Small intestine (tissue), 7 donors: ENCODE data around the gene AFF4. TPM values are rescaled to one million over a fixed set of nuclear protein-coding genes. Genes with fewer than 3 reads are reported as not detected.

Source experiments
- DNase-seq, 2 donors: peaks; one replicate each; pipeline versions ENCODE4 v3.0.0 to v3.0.0-alpha.2; 2013
- FAIRE-seq: peaks from 2 replicates; lab custom pipeline; 2012; peaks lifted over from hg19 to GRCh38; lab: Jason Lieb, UNC
- H3K27ac ChIP-seq, 3 donors: one replicate each; pipeline ENCODE4 v1.5.1; 2013; ENCODE audit warnings: low read length in 2 of 3, mild to moderate bottlenecking in 2 of 3, control low read depth in 1 of 3, inconsistent platforms in 1 of 3, low read depth in 1 of 3, moderate library complexity in 1 of 3
- H3K27me3 ChIP-seq, 3 donors: one replicate each; pipeline ENCODE4 v1.6.1; 2013; ENCODE audit warnings: low read length in 3 of 3, inconsistent platforms in 1 of 3; ENCODE audit not compliant: control insufficient read depth in 3 of 3, insufficient read depth in 3 of 3
- H3K36me3 ChIP-seq, 3 donors: one replicate each; pipeline ENCODE4 v1.6.1; 2013; ENCODE audit warnings: low read length in 3 of 3, inconsistent platforms in 1 of 3, low read depth in 1 of 3, mild to moderate bottlenecking in 1 of 3, moderate library complexity in 1 of 3; ENCODE audit not compliant: control insufficient read depth in 3 of 3, insufficient read depth in 2 of 3
- H3K4me1 ChIP-seq, 3 donors: one replicate each; pipeline ENCODE4 v1.6.1; 2013; ENCODE audit warnings: low read length in 2 of 3, inconsistent platforms in 1 of 3, low read depth in 1 of 3, mild to moderate bottlenecking in 1 of 3, moderate library complexity in 1 of 3; ENCODE audit not compliant: control insufficient read depth in 3 of 3, insufficient read depth in 2 of 3
- H3K4me3 ChIP-seq, 3 donors: one replicate each; pipeline ENCODE4 v1.5.1; 2013; ENCODE audit warnings: low read length in 3 of 3, control low read depth in 1 of 3, inconsistent platforms in 1 of 3, low read depth in 1 of 3, mild to moderate bottlenecking in 1 of 3, moderate library complexity in 1 of 3
- H3K9me3 ChIP-seq, 2 donors: one replicate each; pipeline ENCODE4 v1.6.1; 2013; ENCODE audit warnings: low read depth in 1 of 2, low read length in 1 of 2; ENCODE audit not compliant: control insufficient read depth in 2 of 2, insufficient read depth in 1 of 2
- WGBS, 3 donors: extraction: QIAGEN DNeasy Blood & Tissue Kit; methylation state at CpG; one replicate each; pipeline ENCODE4 v1.1.7; 2013; 5-methylcytosine and 5-hydroxymethylcytosine counted together
- polyA plus RNA-seq, 4 donors: library from polyadenylated mRNA; stranded (reverse) in 3 of 4; unstranded in 1 of 4; fragments of 200-250 nt in 3 of 4; fragments of 120-200 nt in 1 of 4; gene quantifications; one replicate each; pipeline versions ENCODE4 v1.2.1 to v1.2.3, GENCODE V29; 2013
- donor health status: healthy with polysubstance abuse.
- donor health status: control.
- donor health status: control.
- donor health status: Bipolar disorder and iron deficiency.
- donor health status: healthy.

AFF4 gene
- polyA plus RNA-seq, 4 donors = 7.0 to 45.7 (median 10.2) TPM

DNA sequence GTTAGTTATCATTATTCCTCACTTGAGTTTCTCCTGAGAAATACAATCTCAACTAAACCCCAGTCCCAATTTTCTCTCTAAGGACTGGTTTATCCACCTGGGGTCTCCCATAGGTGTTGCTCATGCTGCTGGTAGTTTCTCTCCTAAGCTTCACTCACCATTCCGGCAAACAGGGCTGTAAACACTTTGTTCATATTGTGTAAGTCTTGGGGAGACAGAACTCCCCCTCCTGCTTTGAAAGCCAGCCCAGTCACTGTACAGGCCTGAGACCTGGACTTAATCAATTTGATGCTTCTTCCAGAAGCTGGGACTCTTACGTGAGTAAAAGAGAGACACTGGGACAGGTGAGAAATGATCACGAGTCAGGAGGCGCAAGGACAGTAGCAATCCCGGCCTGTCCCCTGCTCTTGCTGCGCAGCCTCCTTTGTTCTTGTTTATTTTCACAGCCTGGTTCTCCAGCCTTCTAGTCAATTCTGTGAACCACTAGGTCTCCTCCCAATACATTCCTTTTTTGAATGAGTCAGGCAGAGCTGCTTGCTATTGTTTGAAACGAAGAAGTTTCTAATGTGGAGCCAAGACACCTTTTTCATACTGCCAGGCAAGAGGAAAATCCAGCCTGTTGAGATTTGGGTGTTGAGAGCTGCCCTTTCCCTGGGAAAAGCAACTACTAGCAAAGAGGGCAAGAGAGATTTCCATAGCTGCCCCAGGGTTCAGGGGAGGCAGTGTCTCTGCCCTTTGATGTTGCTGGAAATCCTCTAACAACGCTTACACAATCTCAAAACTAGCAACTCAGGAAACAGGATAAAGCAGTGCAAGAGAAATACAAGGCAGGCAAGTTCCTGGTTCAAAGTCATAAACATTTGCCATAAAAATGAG is 123.8 kb downstream of the AFF4 start:
- no peaks in the 10 kb centered on the region for H3K9me3 ChIP-seq
- DNase-seq = peak; percentile 84 to 88
- peak overlapping the region; percentile 43 to 90 (median 86) for H3K27ac ChIP-seq
- FAIRE-seq = no peak
- 21 to 51% (median 41%) methylated on average over 8 of the region's 8 CpGs for WGBS, 3 donors
- H3K27me3 ChIP-seq = no peaks in the 10 kb centered on the region
- H3K4me3 ChIP-seq = no peak overlapping the region
- no peaks in the 10 kb centered on the region for H3K36me3 ChIP-seq
- peaks cover 6 to 53% (median 7%) of the 10 kb centered on the region in 3 donors for H3K4me1 ChIP-seq

DNA sequence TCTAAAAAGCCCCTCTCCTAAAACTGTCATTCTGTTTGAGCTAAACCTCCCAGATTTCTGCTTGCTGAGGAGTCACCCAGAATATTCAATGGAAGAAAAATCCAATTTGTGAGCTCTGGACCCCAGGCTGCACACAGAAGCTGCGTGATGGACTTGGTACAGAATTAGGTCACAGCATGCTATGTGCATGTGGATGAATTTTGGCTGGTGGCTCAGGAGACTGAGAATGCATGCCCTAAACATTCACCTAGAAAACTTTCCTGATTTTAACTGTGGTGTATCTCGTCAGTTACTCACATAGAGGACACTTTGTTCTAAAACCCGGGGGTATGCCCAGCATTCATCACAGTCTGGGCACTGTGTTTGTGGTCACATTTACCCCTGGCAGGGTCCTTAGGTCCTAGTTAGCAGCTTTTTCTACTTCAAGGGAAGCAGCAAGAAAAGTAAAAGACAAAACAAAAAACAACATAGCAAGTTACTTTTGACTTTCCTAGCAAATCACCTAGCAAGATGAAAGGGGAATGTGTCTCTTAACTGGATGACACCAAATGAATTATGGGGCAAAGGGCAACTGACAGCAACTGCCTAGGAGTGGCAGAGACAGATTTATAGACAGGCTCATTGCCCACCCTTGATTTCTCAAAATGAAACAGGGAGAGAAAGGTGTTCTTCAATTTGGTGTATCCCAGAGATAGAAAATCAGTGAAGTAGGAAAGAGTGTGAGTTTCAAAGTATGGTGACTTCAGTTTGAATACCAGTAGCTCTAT is 124.7 kb downstream of the AFF4 start:
- peak in 1 of 2 donors; percentile 45 for DNase-seq
- peaks cover 6 to 53% (median 7%) of the 10 kb centered on the region in 3 donors for H3K4me1 ChIP-seq
- WGBS, 3 donors = 30 to 65% (median 41%) methylated on average over 3 of the region's 3 CpGs

DNA sequence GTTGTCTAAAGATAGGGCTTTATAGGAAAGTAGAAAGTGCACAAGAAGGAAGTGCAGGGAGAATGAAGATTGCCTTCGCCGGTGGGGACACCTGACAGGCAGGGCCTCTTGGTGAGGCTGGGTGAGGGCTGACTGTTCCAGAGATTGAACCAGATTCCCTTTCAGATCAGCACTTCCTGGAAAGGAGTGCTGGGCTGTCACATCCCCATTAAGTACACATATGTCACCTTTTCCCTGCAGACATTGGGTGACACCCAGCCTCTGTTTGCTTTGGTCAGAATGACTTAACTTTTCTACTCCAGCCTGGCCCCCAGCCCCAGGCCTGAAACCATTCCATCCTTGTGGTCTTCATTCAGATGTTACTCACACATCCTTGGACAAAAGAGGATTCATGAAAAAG is 125.6 kb downstream of the AFF4 start:
- Histone ChIP-seq H3K27ac (peak overlapping the region in 2 of 3 donors; percentile 86 to 90), H3K27me3 (no peaks in the 10 kb centered on the region), H3K4me1 (peaks cover 6 to 53% (median 7%) of the 10 kb centered on the region in 3 donors), H3K9me3 (no peaks in the 10 kb centered on the region), H3K4me3 (no peak overlapping the region), H3K36me3 (no peaks in the 10 kb centered on the region)
- 6 to 56% (median 30%) methylated on average over 2 of the region's 2 CpGs for WGBS, 3 donors
- peak; percentile 73 to 83 for DNase-seq
- FAIRE-seq = no peak

More for the DNA sequence above, 124.7 kb downstream of the AFF4 start:
- Histone ChIP-seq H3K36me3 (no peaks in the 10 kb centered on the region), H3K4me3 (no peak overlapping the region), H3K27me3 (no peaks in the 10 kb centered on the region), H3K9me3 (no peaks in the 10 kb centered on the region), H3K27ac (peak overlapping the region in 2 of 3 donors; percentile 86 to 90)
- FAIRE-seq = no peak

DNA sequence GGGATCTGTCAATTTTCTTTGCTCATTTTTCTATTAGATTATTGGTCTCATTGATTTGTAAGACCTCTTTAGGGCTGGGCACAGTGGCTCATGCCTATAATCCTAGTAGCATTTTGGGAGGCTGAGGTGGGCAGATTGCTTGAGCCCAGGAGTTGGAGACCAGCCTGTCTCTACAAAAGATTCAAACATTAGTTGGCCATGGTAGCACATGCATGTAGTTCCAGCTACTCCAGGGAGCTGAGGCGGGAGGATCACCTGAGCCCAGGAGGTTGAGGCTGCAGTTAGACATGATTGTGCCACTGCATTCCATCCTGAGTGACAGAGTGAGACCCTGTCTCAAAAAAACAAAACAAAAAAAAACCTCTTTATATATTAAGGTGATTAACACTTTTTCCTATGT is 126.6 kb downstream of the AFF4 start:
- DNase-seq (no peak), FAIRE-seq (no peak)
- WGBS, 3 donors = 89 to 100% (median 93%) methylated on average over 1 of the region's 1 CpG
- no peaks in the 10 kb centered on the region for H3K36me3 ChIP-seq
- H3K4me1 ChIP-seq = peaks cover 6 to 53% (median 7%) of the 10 kb centered on the region in 3 donors
- no peaks in the 10 kb centered on the region for H3K27me3 ChIP-seq
- no peak overlapping the region for H3K4me3 ChIP-seq
- no peaks in the 10 kb centered on the region for H3K9me3 ChIP-seq
- H3K27ac ChIP-seq = peak overlapping the region in 2 of 3 donors; percentile 24 to 86

DNA sequence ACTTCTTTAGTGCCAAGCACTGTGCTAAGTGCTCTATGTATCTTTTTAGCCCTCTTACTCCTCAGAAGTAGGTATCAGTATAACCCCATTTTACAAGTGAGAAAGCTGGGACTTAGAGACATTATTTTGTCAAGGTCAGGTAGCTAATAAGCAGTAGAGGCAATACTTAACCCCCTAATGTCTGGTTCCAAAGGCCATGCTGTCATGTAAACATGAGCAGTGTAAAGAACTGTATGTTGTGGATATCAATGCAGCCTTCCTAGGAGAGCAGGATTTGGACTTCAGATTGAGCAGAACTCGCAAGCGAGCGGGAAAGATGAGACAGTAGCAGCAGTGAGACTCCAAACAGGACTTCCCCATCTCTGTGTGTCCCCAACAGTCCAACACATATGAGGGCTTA is 129.4 kb downstream of the AFF4 start:
- no peak overlapping the region for H3K27ac ChIP-seq
- H3K4me1 ChIP-seq = peaks cover 10 to 38% (median 11%) of the 10 kb centered on the region in 3 donors
- peaks cover 0 to 2% (median 0%) of the 10 kb centered on the region in 3 donors for H3K36me3 ChIP-seq
- WGBS, 3 donors = 92 to 100% (median 99%) methylated on average over 3 of the region's 3 CpGs
- H3K27me3 ChIP-seq = no peaks in the 10 kb centered on the region
- no peak for FAIRE-seq
- no peak overlapping the region for H3K4me3 ChIP-seq
- no peak for DNase-seq
- H3K9me3 ChIP-seq = no peaks in the 10 kb centered on the region

DNA sequence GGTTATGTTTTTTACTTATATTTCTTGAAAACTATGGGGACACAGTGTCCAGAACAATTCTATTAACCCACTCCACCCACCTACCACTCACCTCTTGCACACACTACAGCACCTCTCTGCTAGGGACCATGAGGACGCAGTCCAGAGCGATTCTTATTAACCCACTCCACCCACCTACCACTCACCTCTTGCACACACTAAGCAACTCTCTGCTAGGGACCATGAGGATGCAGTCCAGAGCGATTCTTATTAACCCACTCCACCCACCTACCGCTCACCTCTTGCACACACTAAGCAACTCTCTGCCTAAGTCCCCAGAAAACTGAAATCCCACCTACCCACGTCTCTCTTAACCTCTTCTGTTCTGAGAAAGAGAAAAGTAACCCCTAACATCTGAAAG is 130.8 kb downstream of the AFF4 start:
- Histone ChIP-seq H3K27me3 (no peaks in the 10 kb centered on the region), H3K4me3 (no peak overlapping the region), H3K4me1 (peaks cover 4 to 31% (median 4%) of the 10 kb centered on the region in 3 donors), H3K27ac (no peak overlapping the region), H3K36me3 (peaks cover 0 to 7% (median 0%) of the 10 kb centered on the region in 3 donors), H3K9me3 (no peaks in the 10 kb centered on the region)
- 88 to 94% (median 90%) methylated on average over 5 of the region's 5 CpGs for WGBS, 3 donors
- no peak for FAIRE-seq
- no peak for DNase-seq

DNA sequence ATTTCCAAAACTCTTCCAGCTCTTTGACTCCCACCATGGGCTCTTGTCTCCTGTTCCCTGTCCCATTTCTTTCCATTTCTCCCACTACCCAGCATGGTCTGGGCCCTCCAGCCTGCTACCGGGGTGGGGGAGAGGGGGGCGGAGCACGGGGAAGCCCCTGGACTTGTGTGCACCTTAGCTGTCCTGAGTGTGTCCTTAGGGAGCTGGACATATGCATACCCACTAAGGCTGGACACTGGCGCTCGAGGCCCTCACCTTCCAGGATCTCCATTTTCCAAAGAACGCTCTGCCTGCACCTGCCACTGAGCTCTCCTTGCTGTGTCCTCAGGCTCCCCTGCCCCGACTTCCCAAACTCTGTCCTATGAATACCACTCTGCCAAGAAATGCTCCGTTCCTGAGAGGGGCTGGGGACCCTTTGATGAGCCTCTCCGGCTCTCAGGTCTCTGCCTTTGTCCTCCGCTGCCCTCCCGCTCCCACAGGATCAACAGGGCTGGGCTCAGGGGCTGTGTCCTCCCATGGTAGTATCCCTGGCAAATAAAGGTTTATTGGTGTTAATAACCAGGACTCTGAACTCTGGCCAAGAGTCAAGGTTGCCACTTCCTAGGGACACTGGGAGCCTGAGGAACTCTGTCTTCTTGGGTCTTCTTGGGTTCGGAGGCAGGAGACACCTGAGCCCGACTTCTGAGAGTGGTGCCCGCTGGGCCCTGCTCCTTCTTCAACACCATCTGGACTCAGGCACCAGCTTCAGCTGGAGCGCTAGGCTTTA is 132.2 kb downstream of the AFF4 start:
- Histone ChIP-seq H3K36me3 (peaks cover 0 to 14% (median 0%) of the 10 kb centered on the region in 3 donors), H3K4me3 (peak overlapping the region; percentile 61 to 82 (median 62)), H3K9me3 (no peaks in the 10 kb centered on the region), H3K27me3 (no peaks in the 10 kb centered on the region), H3K4me1 (peaks cover 4 to 21% (median 4%) of the 10 kb centered on the region in 3 donors), H3K27ac (peak overlapping the region; percentile 60 to 93 (median 82))
- 75 to 87% (median 85%) methylated on average over 14 to 15 of the region's 15 CpGs for WGBS, 3 donors
- peak; percentile 54 to 70 for DNase-seq
- FAIRE-seq = no peak
